Chondrocyte (in vitro differentiated cells): ENCODE results near the gene ADCY6. TPM values are rescaled to one million over a fixed set of nuclear protein-coding genes. Genes with fewer than 3 reads are reported as not detected.
A peak's percentile ranks its signal among the peaks of the same experiment; 100 is the strongest.

Experiments
- DNase-seq: peaks from one replicate; pipeline ENCODE4 v3.0.0; 2021; ENCODE audit warnings: mixed read lengths, low spot score
- H3K27ac Mint-ChIP-seq: one replicate; pipeline ENCODE4 v1.8.0; 2021; ENCODE audit warnings: mild to moderate bottlenecking, moderate library complexity, mixed read lengths; ENCODE audit not compliant: unreplicated experiment
- H3K27me3 Mint-ChIP-seq: 2 replicates; pipeline ENCODE4 v1.8.0; 2021; ENCODE audit warnings: low read depth, mixed read lengths
- H3K36me3 Mint-ChIP-seq: 2 replicates; pipeline ENCODE4 v1.8.0; 2021; ENCODE audit warnings: low read depth, mixed read lengths
- H3K4me1 Mint-ChIP-seq: 2 replicates; pipeline ENCODE4 v1.8.0; 2021; ENCODE audit warnings: low read depth, mild to moderate bottlenecking, mixed read lengths
- H3K4me3 Mint-ChIP-seq: one replicate; pipeline ENCODE4 v1.8.0; 2021; ENCODE audit warnings: mild to moderate bottlenecking, moderate library complexity, mixed read lengths; ENCODE audit not compliant: unreplicated experiment
- H3K9me3 Mint-ChIP-seq: 2 replicates; pipeline ENCODE4 v1.8.0; 2021; ENCODE audit warnings: low read depth, mixed read lengths
- CTCF ChIP-seq: fragments of 200-600 bp; sonication (generic); IDR thresholded peaks from 2 replicates; pipeline ENCODE4 v1.5.0; 2021; ENCODE audit warnings: antibody characterized with exemption, mild to moderate bottlenecking, moderate library complexity
- total RNA-seq: library from RNA; stranded (reverse); gene quantifications from 3 replicates; pipeline ENCODE4 v1.2.1, GENCODE V29; 2021

Gene ADCY6
- total RNA-seq, 1 donor from 2014 or later: 54.9 TPM

- no peak for DNase-seq
- Mint-ChIP-seq H3K27me3 (no peaks in the 10 kb centered on the region), H3K27ac (peak overlapping the region; percentile 97), H3K4me1 (peaks cover 75% of the 10 kb centered on the region), H3K4me3 (peak overlapping the region; percentile 100), H3K9me3 (no peaks in the 10 kb centered on the region), H3K36me3 (no peaks in the 10 kb centered on the region)
- TF ChIP-seq CTCF: no peak
Observed at GRCh38 chr12:48815126-48816110, 26.5 kb upstream of the ADCY6 start.

- H3K36me3 Mint-ChIP-seq: no peaks in the 10 kb centered on the region
- peaks cover 67% of the 10 kb centered on the region for H3K4me1 Mint-ChIP-seq
- H3K27ac Mint-ChIP-seq: peak overlapping the region; percentile 97
- DNase-seq: no peak
- peak; percentile 100 for TF ChIP-seq CTCF
- H3K9me3 Mint-ChIP-seq: no peaks in the 10 kb centered on the region
- no peaks in the 10 kb centered on the region for H3K27me3 Mint-ChIP-seq
- H3K4me3 Mint-ChIP-seq: peak overlapping the region; percentile 100
Observed at GRCh38 chr12:48814262-48815125, 25.6 kb upstream of the ADCY6 start.

- TF ChIP-seq CTCF: no peak
- Mint-ChIP-seq H3K9me3 (no peaks in the 10 kb centered on the region), H3K36me3 (no peaks in the 10 kb centered on the region), H3K4me1 (peaks cover 60% of the 10 kb centered on the region), H3K27me3 (no peaks in the 10 kb centered on the region), H3K27ac (peak overlapping the region; percentile 17), H3K4me3 (peak overlapping the region; percentile 100)
- DNase-seq: no peak
Observed at GRCh38 chr12:48813465-48814261, 24.8 kb upstream of the ADCY6 start.

GRCh38 chr12:48812389-48812788 lies 23.5 kb upstream of the ADCY6 start:
- TF ChIP-seq CTCF: no peak
- Mint-ChIP-seq H3K27me3 (no peaks in the 10 kb centered on the region), H3K27ac (no peak overlapping the region), H3K36me3 (no peaks in the 10 kb centered on the region), H3K4me3 (no peak overlapping the region), H3K4me1 (peaks cover 51% of the 10 kb centered on the region), H3K9me3 (no peaks in the 10 kb centered on the region)
- DNase-seq: no peak
